Esophagus squamous epithelium (tissue), 5 donors: ENCODE data around the gene FGGY. TPM values are rescaled to one million over a fixed set of nuclear protein-coding genes. Genes with fewer than 3 reads are reported as not detected.
A peak's percentile ranks its signal among the peaks of the same experiment; 100 is the strongest.
"Not testable (repeated sequence)": the region's sequence is repeated elsewhere in the genome, so short reads cannot be mapped to it uniquely, and the experiment has no call there.

Experiments used
- DNase-seq: peaks from one replicate; lab custom pipeline; 2025; lab: John Stamatoyannopoulos, UW
- H3K27ac ChIP-seq, 4 donors: fragments of 200-600 bp; sonication (generic); one replicate each; pipeline ENCODE4 v1.5.1; 2016 to 2019; ENCODE audit warnings: mild to moderate bottlenecking in 1 of 4
- H3K27me3 ChIP-seq, 4 donors: fragments of 200-600 bp; sonication (generic); 1 replicate in 3 of 4; 2 replicates in 1 of 4; pipeline versions ENCODE4 v1.5.1 to v1.6.0; 2017 to 2021; ENCODE audit warnings: antibody characterized with exemption in 1 of 4
- H3K36me3 ChIP-seq, 3 donors: fragments of 200-600 bp; sonication (generic); one replicate each; pipeline ENCODE4 v1.5.1; 2016 to 2019
- H3K4me1 ChIP-seq, 3 donors: fragments of 200-600 bp; sonication (generic); one replicate each; pipeline ENCODE4 v1.5.1; 2017 to 2019
- H3K4me3 ChIP-seq, 4 donors: fragments of 200-600 bp; sonication (generic); 1 replicate in 3 of 4; 2 replicates in 1 of 4; pipeline ENCODE4 v1.5.1; 2016 to 2019; ENCODE audit warnings: mild to moderate bottlenecking in 2 of 4, moderate library complexity in 1 of 4
- H3K9me3 ChIP-seq, 3 donors: fragments of 200-600 bp; sonication (generic); one replicate each; pipeline ENCODE4 v1.5.1; 2016 to 2019
- CTCF ChIP-seq, 6 experiments: fragments of 450-650 bp in 4 of 6; fragments of 200-600 bp in 2 of 6; sonication (generic) in 2 of 6; IDR thresholded peaks; one replicate each; pipeline ENCODE4 v1.5.1; 2016 to 2019; ENCODE audit warnings: antibody characterized with exemption in 6 of 6, mild to moderate bottlenecking in 4 of 6, moderate library complexity in 4 of 6
- POLR2A ChIP-seq, 4 donors: fragments of 450-650 bp; IDR thresholded peaks; one replicate each; pipeline ENCODE4 v1.6.1; 2017; ENCODE audit warnings: antibody characterized with exemption in 4 of 4, mild to moderate bottlenecking in 4 of 4, moderate library complexity in 3 of 4
- WGBS, 2 donors: methylation state at CpG; one replicate each; pipeline ENCODE4 v1.1.5; 2018; 5-methylcytosine and 5-hydroxymethylcytosine counted together
- intact Hi-C: fragments of 100-400 bp; cut with DNase I; formaldehyde crosslinking; loops from one replicate; pipeline ENCODE4 v1.15.0; 2022
- total RNA-seq, 4 donors: library from RNA; depleted of rRNA; stranded (reverse); fragments of >200 nt; gene quantifications; one replicate each; pipeline ENCODE4 v1.1.0, GENCODE V29; 2016
- donor health status: DM: yes; HTN: yes; CAD: no.

FGGY gene
- total RNA-seq, 4 donors from 2014 or later, result 6.0 to 18.1 (median 9.3) TPM

- TF ChIP-seq POLR2A (IDR thresholded peaks at IDR 0.05), result no peak
- no peak for TF ChIP-seq CTCF (IDR thresholded peaks at IDR 0.05)
- 90 to 100% methylated on average over 1 of the region's 1 CpG for WGBS, 2 donors
- intact Hi-C loops, result no loop called here
Observed at GRCh38 chr1:59579222-59579621, 282.3 kb downstream of the FGGY start.

GRCh38 chr1:59580257-59580656, 283.4 kb downstream of the FGGY start:
- Histone ChIP-seq H3K4me3 (no peak overlapping the region), H3K9me3 (no peaks in the 10 kb centered on the region), H3K27ac (no peak overlapping the region), H3K4me1 (no peaks in the 10 kb centered on the region), H3K36me3 (no peaks in the 10 kb centered on the region), H3K27me3 (no peaks in the 10 kb centered on the region)
- intact Hi-C loops, result no loop called here
- 62 to 74% methylated on average over 4 of the region's 4 CpGs for WGBS, 2 donors
- TF ChIP-seq CTCF (IDR thresholded peaks at IDR 0.05) (no peak), POLR2A (IDR thresholded peaks at IDR 0.05) (no peak)
- no peak for DNase-seq

More at GRCh38 chr1:59579222-59579621, 282.3 kb downstream of the FGGY start:
- H3K4me1 ChIP-seq, result no peaks in the 10 kb centered on the region
- H3K27ac ChIP-seq, result no peak overlapping the region
- no peak for DNase-seq
- no peak overlapping the region for H3K4me3 ChIP-seq
- peaks cover 0 to 3% (median 0%) of the 10 kb centered on the region in 3 donors for H3K9me3 ChIP-seq
- no peaks in the 10 kb centered on the region for H3K36me3 ChIP-seq
- H3K27me3 ChIP-seq, result no peaks in the 10 kb centered on the region

- H3K36me3 ChIP-seq, intact Hi-C loops, H3K27ac ChIP-seq, H3K9me3 ChIP-seq, DNase-seq, H3K27me3 ChIP-seq, H3K4me3 ChIP-seq: not testable (repeated sequence)
- 92 to 100% methylated on average over 1 to 2 of the region's 2 CpGs for WGBS, 2 donors
- H3K4me1 ChIP-seq, result peaks cover 13 to 37% (median 20%) of the 10 kb centered on the region in 3 donors
Observed at GRCh38 chr1:59592410-59592809, 295.5 kb downstream of the FGGY start.

- WGBS, 2 donors, result 80 to 96% methylated on average over 2 of the region's 2 CpGs
Observed at GRCh38 chr1:59592924-59593323, 296.0 kb downstream of the FGGY start.

GRCh38 chr1:59593798-59594790, 297.2 kb downstream of the FGGY start:
- no peak overlapping the region for H3K4me3 ChIP-seq
- intact Hi-C loops, result no loop called here
- no peaks in the 10 kb centered on the region for H3K27me3 ChIP-seq
- H3K27ac ChIP-seq, result peak overlapping the region in 3 of 4 donors; percentile 5 to 77 (median 51)
- 82 to 83% methylated on average over 4 to 5 of the region's 5 CpGs for WGBS, 2 donors
- no peak for DNase-seq
- no peaks in the 10 kb centered on the region for H3K9me3 ChIP-seq
- no peaks in the 10 kb centered on the region for H3K36me3 ChIP-seq
- H3K4me1 ChIP-seq, result peaks cover 13 to 40% (median 20%) of the 10 kb centered on the region in 3 donors
- TF ChIP-seq CTCF (IDR thresholded peaks at IDR 0.05) (no peak), POLR2A (IDR thresholded peaks at IDR 0.05) (no peak)

More at GRCh38 chr1:59592924-59593323, 296.0 kb downstream of the FGGY start:
- intact Hi-C loops, result no loop called here
- no peak for DNase-seq
- Histone ChIP-seq H3K4me3 (no peak overlapping the region), H3K9me3 (no peaks in the 10 kb centered on the region), H3K27me3 (no peaks in the 10 kb centered on the region), H3K36me3 (no peaks in the 10 kb centered on the region), H3K4me1 (peaks cover 13 to 40% (median 20%) of the 10 kb centered on the region in 3 donors), H3K27ac (no peak overlapping the region)
- TF ChIP-seq CTCF (IDR thresholded peaks at IDR 0.05) (no peak), POLR2A (IDR thresholded peaks at IDR 0.05) (no peak)
